22Rv1 (cell line): Measurements from ENCODE around the gene PXYLP1.

Experiments used
- ZFX ChIP-seq: fragments of 450-650 bp; IDR thresholded peaks from 2 replicates; pipeline ENCODE4 v1.6.1; 2017; ENCODE audit warnings: antibody characterized with exemption, borderline replicate concordance
- TF ChIP-seq, protein P1 (sequence below): fragments of 450-650 bp; IDR thresholded peaks from 2 replicates; pipeline ENCODE4 v1.5.1; 2017; ENCODE audit warnings: mild to moderate bottlenecking

DNA sequence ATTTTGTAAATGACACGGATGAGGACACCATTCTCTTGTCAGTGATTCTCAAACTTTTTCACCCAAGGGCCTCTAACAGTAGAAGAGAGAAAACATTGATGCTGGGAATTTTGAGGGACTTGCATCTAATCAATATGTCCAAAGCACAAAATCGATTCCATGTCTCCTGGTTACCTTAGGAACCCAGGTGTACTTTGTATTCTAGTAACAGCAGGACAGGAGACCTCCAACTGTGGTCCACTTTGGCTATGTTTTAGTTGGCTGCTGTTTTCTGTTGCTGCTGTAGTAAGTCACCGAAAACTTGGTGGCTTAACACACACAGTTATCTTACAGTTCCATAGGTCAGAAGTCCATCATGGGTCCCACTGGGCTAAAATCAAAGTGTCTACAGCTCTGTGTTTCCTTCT lies 112.2 kb downstream of the PXYLP1 start:
- TF ChIP-seq, protein P1, sequence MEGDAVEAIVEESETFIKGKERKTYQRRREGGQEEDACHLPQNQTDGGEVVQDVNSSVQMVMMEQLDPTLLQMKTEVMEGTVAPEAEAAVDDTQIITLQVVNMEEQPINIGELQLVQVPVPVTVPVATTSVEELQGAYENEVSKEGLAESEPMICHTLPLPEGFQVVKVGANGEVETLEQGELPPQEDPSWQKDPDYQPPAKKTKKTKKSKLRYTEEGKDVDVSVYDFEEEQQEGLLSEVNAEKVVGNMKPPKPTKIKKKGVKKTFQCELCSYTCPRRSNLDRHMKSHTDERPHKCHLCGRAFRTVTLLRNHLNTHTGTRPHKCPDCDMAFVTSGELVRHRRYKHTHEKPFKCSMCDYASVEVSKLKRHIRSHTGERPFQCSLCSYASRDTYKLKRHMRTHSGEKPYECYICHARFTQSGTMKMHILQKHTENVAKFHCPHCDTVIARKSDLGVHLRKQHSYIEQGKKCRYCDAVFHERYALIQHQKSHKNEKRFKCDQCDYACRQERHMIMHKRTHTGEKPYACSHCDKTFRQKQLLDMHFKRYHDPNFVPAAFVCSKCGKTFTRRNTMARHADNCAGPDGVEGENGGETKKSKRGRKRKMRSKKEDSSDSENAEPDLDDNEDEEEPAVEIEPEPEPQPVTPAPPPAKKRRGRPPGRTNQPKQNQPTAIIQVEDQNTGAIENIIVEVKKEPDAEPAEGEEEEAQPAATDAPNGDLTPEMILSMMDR, result no peak
- no peak for TF ChIP-seq ZFX
